Activated T-helper 2 cell treated with anti-CD3 and anti-CD28 coated beads, Interferon-gamma antibody, Interleukin-2, Interleukin-4, amounts not matched to agents 10 μg/mL and 5 μg/mL and 100 μg/mL, durations not matched to agents 14 hours and 24 hours and 36 hours (primary cell): Measurements from ENCODE around the gene LYZL6. TPM values are rescaled to one million over a fixed set of nuclear protein-coding genes. Genes with fewer than 3 reads are reported as not detected.
A peak's percentile ranks its signal among the peaks of the same experiment; 100 is the strongest.
"Not testable (repeated sequence)": the region's sequence is repeated elsewhere in the genome, so short reads cannot be mapped to it uniquely, and the experiment has no call there.

Experiments
- DNase-seq: peaks from one replicate; pipeline ENCODE4 v3.0.0; 2021; ENCODE audit warnings: low spot score
- H3K27ac Mint-ChIP-seq: one replicate; pipeline ENCODE4 v1.8.0; 2021; ENCODE audit warnings: mixed read lengths
- H3K27me3 Mint-ChIP-seq: one replicate; pipeline ENCODE4 v1.8.0; 2021; ENCODE audit warnings: low read depth, mixed read lengths
- H3K36me3 Mint-ChIP-seq: one replicate; pipeline ENCODE4 v1.8.0; 2021; ENCODE audit warnings: low read depth, mixed read lengths
- H3K4me1 Mint-ChIP-seq: one replicate; pipeline ENCODE4 v1.8.0; 2021; ENCODE audit warnings: low read depth, mixed read lengths
- H3K4me3 Mint-ChIP-seq: one replicate; pipeline ENCODE4 v1.8.0; 2021; ENCODE audit warnings: low read depth, mild to moderate bottlenecking, moderate library complexity, mixed read lengths
- H3K9me3 Mint-ChIP-seq: one replicate; pipeline ENCODE4 v1.8.0; 2021; ENCODE audit warnings: mixed read lengths
- intact Hi-C: fragments of 100-400 bp; cut with micrococcal nuclease; formaldehyde crosslinking; loops from one replicate; pipeline ENCODE4 v1.15.1; 2023
- total RNA-seq: library from RNA; stranded (reverse); gene quantifications from 2 replicates; pipeline ENCODE4 v1.2.3, GENCODE V29; 2022

LYZL6 gene
- total RNA-seq, 1 donor from 2014 or later = not detected

DNA sequence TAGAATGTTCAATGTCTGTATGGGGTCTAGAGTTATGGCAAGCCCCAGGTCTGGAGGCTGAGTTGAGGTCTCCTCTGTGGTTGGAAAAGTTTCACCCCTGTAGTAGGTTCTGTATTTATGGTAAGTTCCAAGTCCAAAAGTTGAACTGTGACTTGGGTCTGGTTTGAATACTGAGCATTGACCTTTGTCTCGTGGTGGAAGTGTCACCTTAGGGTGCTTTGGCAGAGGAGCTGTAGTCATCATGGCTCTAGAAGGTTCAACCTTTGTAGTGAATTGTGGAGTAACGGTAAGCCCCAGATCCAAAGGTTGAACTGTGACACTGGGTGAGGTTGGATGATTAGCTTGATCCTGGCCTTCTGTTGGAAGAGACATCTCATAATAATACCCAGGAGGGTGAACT lies 30.6 kb downstream of the LYZL6 start:
- Mint-ChIP-seq H3K9me3 (no peaks in the 10 kb centered on the region), H3K27me3 (no peaks in the 10 kb centered on the region), H3K4me3 (no peak overlapping the region), H3K27ac (no peak overlapping the region), H3K36me3 (peaks cover 9% of the 10 kb centered on the region), H3K4me1 (peaks cover 5% of the 10 kb centered on the region)
- DNase-seq = no peak
- intact Hi-C loops = no loop called here

GRCh38 chr17:35912339-35912912 lies 31.1 kb downstream of the LYZL6 start:
- Mint-ChIP-seq H3K27ac (no peak overlapping the region), H3K9me3 (no peaks in the 10 kb centered on the region), H3K36me3 (peaks cover 4% of the 10 kb centered on the region), H3K27me3 (no peaks in the 10 kb centered on the region), H3K4me3 (no peak overlapping the region), H3K4me1 (peaks cover 5% of the 10 kb centered on the region)
- intact Hi-C loops = no loop called here
- no peak for DNase-seq

DNA sequence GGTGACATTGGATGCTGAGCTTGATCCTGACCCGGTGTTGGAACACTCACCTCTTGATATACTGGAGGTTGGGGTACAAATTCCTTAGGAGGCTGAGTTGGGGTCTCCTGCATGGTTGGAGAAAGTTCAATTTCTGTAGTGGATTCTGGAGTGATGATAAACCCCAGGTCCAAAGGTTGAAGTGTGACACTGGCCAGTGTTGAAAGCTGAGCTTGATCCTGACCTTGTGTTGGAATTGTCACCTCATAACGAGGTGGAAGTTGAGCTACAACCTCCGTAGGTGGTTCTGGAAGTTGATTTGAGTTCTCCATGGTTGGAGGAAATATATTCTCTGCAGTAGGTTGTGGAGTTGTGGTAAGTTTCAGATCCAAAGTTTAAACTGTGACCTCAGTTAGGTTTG lies 34.1 kb downstream of the LYZL6 start:
- Mint-ChIP-seq H3K27ac (no peak overlapping the region), H3K4me1 (peaks cover 5% of the 10 kb centered on the region), H3K9me3 (no peaks in the 10 kb centered on the region), H3K27me3 (no peaks in the 10 kb centered on the region), H3K36me3 (no peaks in the 10 kb centered on the region), H3K4me3 (no peak overlapping the region)
- intact Hi-C loops = no loop called here
- no peak for DNase-seq

GRCh38 chr17:35907691-35908090 lies 35.8 kb downstream of the LYZL6 start:
- Mint-ChIP-seq H3K4me3 (no peak overlapping the region), H3K27ac (no peak overlapping the region), H3K36me3 (no peaks in the 10 kb centered on the region), H3K27me3 (no peaks in the 10 kb centered on the region), H3K4me1 (peaks cover 4% of the 10 kb centered on the region), H3K9me3 (no peaks in the 10 kb centered on the region)
- no peak for DNase-seq
- intact Hi-C loops = no loop called here

GRCh38 chr17:35906926-35907637 lies 36.4 kb downstream of the LYZL6 start:
- Mint-ChIP-seq H3K27me3 (no peaks in the 10 kb centered on the region), H3K4me1 (peaks cover 4% of the 10 kb centered on the region), H3K36me3 (no peaks in the 10 kb centered on the region), H3K27ac (no peak overlapping the region), H3K9me3 (no peaks in the 10 kb centered on the region), H3K4me3 (no peak overlapping the region)
- DNase-seq = no peak
- intact Hi-C loops = no loop called here

GRCh38 chr17:35906191-35906925 lies 37.2 kb downstream of the LYZL6 start:
- H3K4me1 Mint-ChIP-seq = peaks cover 5% of the 10 kb centered on the region
- no peak overlapping the region for H3K27ac Mint-ChIP-seq
- H3K36me3 Mint-ChIP-seq = no peaks in the 10 kb centered on the region
- H3K9me3 Mint-ChIP-seq = no peaks in the 10 kb centered on the region
- no peak for DNase-seq
- H3K4me3 Mint-ChIP-seq = no peak overlapping the region
- H3K27me3 Mint-ChIP-seq = no peaks in the 10 kb centered on the region
- intact Hi-C loops = no loop called here

DNA sequence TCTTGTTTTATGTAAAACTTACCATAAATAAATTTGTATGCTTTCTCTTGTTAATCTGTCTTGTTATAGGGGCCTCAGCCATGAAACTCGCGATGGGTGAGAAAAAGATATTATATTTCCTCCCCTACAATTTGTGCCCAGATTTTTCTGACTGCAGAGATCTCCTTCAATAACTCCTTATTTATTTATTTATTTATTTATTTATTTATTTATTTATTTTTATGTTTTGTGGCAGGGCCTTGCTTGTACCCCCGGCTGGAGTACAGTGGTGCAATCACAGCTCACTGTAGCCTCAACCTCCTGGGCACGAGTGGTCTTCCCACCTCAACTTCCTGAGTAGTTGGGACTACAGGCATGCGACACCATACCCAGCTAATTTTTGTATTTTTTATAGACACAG lies 40.1 kb downstream of the LYZL6 start:
- intact Hi-C loops = no loop called here
- DNase-seq = no peak
- Mint-ChIP-seq H3K27me3 (no peaks in the 10 kb centered on the region), H3K9me3 (no peaks in the 10 kb centered on the region), H3K27ac (no peak overlapping the region), H3K4me3 (no peak overlapping the region), H3K4me1 (peaks cover 31% of the 10 kb centered on the region), H3K36me3 (no peaks in the 10 kb centered on the region)

GRCh38 chr17:35901631-35902175 lies 41.8 kb downstream of the LYZL6 start:
- Mint-ChIP-seq H3K4me1 (peaks cover 38% of the 10 kb centered on the region), H3K27me3 (no peaks in the 10 kb centered on the region), H3K36me3 (no peaks in the 10 kb centered on the region), H3K27ac (no peak overlapping the region), H3K4me3 (no peak overlapping the region), H3K9me3 (no peaks in the 10 kb centered on the region)
- DNase-seq = no peak
- intact Hi-C loops = no loop called here

DNA sequence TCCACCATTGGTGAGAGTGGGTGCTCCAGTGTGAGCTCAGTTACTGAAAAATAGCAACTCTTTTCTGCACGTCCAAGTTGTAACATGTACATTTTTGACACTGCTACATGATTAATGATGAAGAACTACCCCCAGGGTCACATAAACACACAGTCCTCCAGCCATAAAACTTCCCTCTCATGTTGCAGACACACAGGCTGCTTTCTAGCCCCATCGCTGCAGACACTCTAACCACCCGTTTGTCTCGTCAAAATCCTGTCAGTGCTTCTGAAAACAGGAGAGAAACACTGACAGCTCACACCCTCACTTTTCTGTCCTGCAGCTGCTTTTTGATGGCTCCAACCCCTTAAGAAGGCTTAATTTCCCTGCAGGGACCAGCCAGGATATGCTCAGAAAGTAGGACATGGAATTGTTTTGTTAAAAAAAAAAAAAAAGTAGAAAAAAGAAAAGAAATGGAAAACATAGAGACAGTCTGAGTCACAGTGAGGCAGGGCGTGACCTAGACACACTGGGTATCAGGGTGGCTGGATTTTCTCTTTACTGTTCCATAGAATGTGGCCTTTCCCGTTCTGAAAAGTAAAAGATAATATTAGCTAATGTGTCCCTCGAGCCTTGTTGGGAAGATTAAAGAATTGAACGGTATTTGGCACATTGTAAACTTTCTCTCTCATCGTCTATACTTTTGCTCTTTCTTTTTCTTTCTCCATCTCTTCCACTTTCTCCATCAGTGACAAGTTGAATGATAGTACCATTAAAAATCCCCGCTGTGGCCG lies 42.6 kb downstream of the LYZL6 start:
- no peak for DNase-seq
- Mint-ChIP-seq H3K4me3 (no peak overlapping the region), H3K9me3 (no peaks in the 10 kb centered on the region), H3K36me3 (no peaks in the 10 kb centered on the region), H3K4me1 (peaks cover 45% of the 10 kb centered on the region), H3K27me3 (no peaks in the 10 kb centered on the region), H3K27ac (peak overlapping the region; percentile 4)
- intact Hi-C loops = no loop called here

GRCh38 chr17:35900280-35900679 lies 43.2 kb downstream of the LYZL6 start:
- Mint-ChIP-seq H3K27me3 (no peaks in the 10 kb centered on the region), H3K4me3 (no peak overlapping the region), H3K4me1 (peaks cover 51% of the 10 kb centered on the region), H3K9me3 (no peaks in the 10 kb centered on the region), H3K36me3 (no peaks in the 10 kb centered on the region), H3K27ac (no peak overlapping the region)
- intact Hi-C loops = no loop called here
- DNase-seq = no peak

GRCh38 chr17:35898283-35899070 lies 45.0 kb downstream of the LYZL6 start:
- Mint-ChIP-seq H3K4me3 (no peak overlapping the region), H3K4me1 (peaks cover 53% of the 10 kb centered on the region), H3K27me3 (no peaks in the 10 kb centered on the region), H3K36me3 (no peaks in the 10 kb centered on the region), H3K9me3 (no peaks in the 10 kb centered on the region), H3K27ac (peak overlapping the region; percentile 65)
- intact Hi-C loops = loop anchor here (1.0 to 5.0 kb wide), 2 partner anchors 32 to 194 kb away; partner anchors contain the start of genes CCL3 and RDM1
- DNase-seq = no peak

DNA sequence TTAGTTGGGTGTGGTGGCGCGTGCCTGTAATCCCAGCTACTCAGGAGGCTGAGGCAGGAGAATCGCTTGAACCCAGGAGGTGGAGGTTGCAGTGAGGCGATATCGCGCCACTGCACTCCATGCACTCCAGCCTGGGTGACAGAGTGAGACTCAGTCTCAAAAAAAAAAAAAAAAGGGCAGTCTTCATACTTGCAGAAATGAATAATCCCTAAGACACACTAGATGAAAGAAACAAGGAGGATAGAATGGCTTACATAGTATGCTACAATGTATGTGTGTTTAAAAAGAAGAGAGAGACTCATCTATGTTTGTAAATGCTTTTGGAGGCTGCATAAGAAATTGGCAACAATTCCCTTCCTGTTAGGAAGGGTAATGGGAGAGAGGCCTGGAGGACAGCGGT lies 45.7 kb downstream of the LYZL6 start:
- H3K36me3 Mint-ChIP-seq, DNase-seq, H3K4me3 Mint-ChIP-seq, H3K27me3 Mint-ChIP-seq, H3K9me3 Mint-ChIP-seq: not testable (repeated sequence)
- peaks cover 55% of the 10 kb centered on the region for H3K4me1 Mint-ChIP-seq
- peak overlapping the region; percentile 48 for H3K27ac Mint-ChIP-seq
- intact Hi-C loops = loop anchor here (1.0 to 5.0 kb wide), 2 partner anchors 33 to 195 kb away; partner anchors contain the start of genes CCL3 and RDM1
